SH-SY5Y (cell line): ENCODE results near the gene PTPRM.

ENCODE experiments used
- GATA2 ChIP-seq: IDR thresholded peaks from 2 replicates; pipeline ENCODE4 v1.6.1; 2011; ENCODE audit warnings: mild to moderate bottlenecking, low read depth, low read length
- GATA3 ChIP-seq: IDR thresholded peaks from 2 replicates; pipeline ENCODE4 v1.6.1; 2011; ENCODE audit warnings: low read depth, mild to moderate bottlenecking, low read length, moderate library complexity

GRCh38 chr18:7779211-7779610 lies 212.1 kb downstream of the PTPRM start:
- TF ChIP-seq GATA2 = no peak
- no peak for TF ChIP-seq GATA3
